GM06990 (cell line): ENCODE measurements around the gene MRPS15.
"Not testable (repeated sequence)": the region's sequence is repeated elsewhere in the genome, so short reads cannot be mapped to it uniquely, and the experiment has no call there.

Experiments
- DNase-seq: peaks from one replicate; pipeline ENCODE4 v3.0.0-alpha.2; 2011; ENCODE audit not compliant: insufficient read length; ENCODE audit errors: extremely low read depth
- H3K27me3 ChIP-seq: replicated peaks from 2 replicates; pipeline ENCODE4 v1.6.0; 2011; ENCODE audit warnings: low read length; ENCODE audit not compliant: control insufficient read depth, insufficient read depth
- H3K36me3 ChIP-seq: 2 replicates; pipeline ENCODE4 v1.5.1; 2011; ENCODE audit warnings: low read length; ENCODE audit not compliant: control insufficient read depth, insufficient read depth
- H3K4me3 ChIP-seq: replicated peaks from 2 replicates; pipeline ENCODE4 v1.5.1; 2011; ENCODE audit warnings: low read depth, mild to moderate bottlenecking, control low read depth, low read length
- TF ChIP-seq, protein P1 (sequence below): IDR thresholded peaks from 2 replicates; pipeline ENCODE4 v1.5.1; 2011; ENCODE audit warnings: low read length, control low read depth, mild to moderate bottlenecking, inconsistent platforms; ENCODE audit not compliant: insufficient read depth, poor library complexity, severe bottlenecking

The MRPS15 gene

DNA sequence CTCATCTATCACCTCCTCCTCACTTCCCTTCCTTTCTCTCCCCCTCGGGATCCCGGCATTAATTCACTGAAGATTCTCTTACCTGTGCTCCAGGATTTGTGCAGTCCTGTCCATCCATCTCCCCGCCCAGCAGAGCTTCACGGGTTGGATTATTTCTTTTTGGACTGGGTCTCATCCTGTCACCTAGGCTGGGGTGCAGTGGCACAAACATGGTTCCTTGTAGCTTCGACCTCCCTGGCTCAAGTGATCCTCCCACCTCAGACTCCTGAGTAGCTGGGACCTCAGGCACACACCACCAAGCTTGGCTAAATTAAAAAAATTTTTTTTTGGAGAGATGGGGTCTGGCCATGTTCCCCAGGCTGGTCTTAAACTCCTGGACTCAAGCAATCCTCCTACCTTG is 30.8 kb upstream of the MRPS15 start:
- no peaks in the 10 kb centered on the region for H3K36me3 ChIP-seq
- no peak for DNase-seq
- H3K4me3 ChIP-seq: no peak overlapping the region
- no peaks in the 10 kb centered on the region for H3K27me3 ChIP-seq
- TF ChIP-seq, protein P1, sequence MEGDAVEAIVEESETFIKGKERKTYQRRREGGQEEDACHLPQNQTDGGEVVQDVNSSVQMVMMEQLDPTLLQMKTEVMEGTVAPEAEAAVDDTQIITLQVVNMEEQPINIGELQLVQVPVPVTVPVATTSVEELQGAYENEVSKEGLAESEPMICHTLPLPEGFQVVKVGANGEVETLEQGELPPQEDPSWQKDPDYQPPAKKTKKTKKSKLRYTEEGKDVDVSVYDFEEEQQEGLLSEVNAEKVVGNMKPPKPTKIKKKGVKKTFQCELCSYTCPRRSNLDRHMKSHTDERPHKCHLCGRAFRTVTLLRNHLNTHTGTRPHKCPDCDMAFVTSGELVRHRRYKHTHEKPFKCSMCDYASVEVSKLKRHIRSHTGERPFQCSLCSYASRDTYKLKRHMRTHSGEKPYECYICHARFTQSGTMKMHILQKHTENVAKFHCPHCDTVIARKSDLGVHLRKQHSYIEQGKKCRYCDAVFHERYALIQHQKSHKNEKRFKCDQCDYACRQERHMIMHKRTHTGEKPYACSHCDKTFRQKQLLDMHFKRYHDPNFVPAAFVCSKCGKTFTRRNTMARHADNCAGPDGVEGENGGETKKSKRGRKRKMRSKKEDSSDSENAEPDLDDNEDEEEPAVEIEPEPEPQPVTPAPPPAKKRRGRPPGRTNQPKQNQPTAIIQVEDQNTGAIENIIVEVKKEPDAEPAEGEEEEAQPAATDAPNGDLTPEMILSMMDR: no peak

DNA sequence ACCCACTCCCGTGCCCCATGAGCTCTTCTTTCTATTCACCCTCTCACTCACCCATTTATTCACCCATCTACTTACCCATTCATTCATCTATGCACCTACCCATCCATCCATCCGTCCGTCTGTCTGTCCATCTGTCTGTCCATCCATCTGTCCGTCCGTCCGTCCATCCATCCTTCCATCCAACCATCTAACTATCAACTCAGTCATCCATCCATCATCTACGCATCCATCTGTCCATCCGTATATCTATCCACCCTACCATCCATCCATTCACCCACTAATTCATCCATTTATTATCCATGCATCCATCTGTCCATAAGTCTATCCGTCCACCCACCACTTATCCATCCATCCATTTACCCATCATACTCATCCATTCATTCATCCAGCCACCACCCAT is 29.3 kb upstream of the MRPS15 start:
- H3K4me3 ChIP-seq: no peak overlapping the region

DNA sequence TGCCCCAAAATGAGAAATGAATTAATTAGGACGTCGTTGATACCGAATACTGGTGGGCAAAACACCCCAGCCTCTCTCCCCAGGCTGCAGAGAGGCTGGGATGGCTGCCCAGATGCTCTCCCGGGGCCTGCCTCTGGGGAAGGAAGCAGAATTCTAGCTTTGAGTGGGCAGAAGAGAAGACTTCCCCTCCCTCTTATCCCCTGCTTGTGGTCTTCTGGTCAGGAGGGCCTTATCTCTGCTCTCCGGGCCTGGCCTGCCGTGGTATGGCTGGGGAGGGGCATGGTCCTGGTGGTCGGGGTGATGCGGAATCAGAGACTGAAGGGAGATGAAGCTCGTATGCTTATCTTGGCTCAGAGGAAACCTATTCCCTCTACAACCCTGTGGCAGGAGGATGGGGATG is 28.3 kb upstream of the MRPS15 start:
- Histone ChIP-seq H3K36me3 (no peaks in the 10 kb centered on the region), H3K27me3 (no peaks in the 10 kb centered on the region), H3K4me3 (no peak overlapping the region)
- TF ChIP-seq, protein P1: no peak
- DNase-seq: no peak

More for the DNA sequence above, 29.3 kb upstream of the MRPS15 start:
- TF ChIP-seq, protein P1: no peak
- no peaks in the 10 kb centered on the region for H3K36me3 ChIP-seq
- H3K27me3 ChIP-seq: no peaks in the 10 kb centered on the region
- DNase-seq: no peak

DNA sequence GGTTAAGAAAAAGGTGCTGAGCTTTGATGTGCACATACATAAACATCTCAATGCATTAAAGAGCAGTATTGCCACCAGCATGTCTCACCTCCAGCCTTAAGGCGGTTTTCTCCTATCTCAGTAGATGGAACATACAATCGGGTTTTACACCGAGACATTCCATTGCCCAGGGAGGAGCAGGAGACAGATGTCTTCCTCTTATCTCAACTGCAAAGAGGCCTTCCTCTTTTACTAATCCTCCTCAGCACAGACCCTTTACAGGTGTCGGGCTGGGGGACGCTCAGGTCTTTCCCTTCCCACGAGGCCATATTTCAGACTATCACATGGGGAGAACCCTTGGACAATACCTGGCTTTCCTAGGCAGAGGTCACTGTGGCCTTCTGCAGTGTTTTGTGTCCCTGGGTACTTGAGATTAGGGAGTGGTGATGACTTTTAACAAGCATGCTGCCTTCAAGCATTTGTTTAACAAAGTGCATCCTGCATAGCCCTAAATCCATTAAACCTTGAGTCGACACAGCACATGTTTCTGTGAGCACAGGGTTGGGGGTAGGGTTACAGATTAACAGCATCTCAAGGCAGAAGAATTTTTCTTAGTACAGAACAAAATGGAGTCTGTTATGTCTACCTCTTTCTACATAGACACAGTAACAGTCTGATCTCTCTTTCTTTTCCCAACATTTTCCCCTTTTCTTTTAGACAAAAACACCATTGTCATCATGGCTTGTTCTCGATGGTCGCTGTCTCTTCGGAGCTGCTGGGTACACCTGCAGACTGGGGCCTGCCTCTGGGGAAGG is 25.3 kb upstream of the MRPS15 start:
- H3K36me3 ChIP-seq, DNase-seq, H3K4me3 ChIP-seq, H3K27me3 ChIP-seq: not testable (repeated sequence)

DNA sequence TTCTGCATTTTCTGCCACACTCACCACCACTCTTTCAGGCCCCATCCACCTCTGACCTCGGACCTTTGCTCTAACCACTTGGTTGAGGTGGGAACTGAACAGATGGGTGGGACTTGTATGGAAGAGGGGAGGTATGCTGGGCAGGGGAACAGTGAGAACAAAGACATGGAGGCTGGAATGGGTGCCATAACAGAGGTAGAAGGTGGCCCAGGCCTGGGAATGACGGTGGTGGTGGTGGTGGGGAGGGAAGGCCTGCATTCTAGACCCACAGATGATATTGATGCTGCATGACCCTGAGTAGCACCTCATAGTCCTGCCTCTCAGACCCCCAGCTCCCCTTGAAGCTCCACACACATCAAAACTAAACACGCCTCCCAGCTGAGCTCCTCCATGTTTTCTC is 23.7 kb upstream of the MRPS15 start:
- TF ChIP-seq, protein P1: no peak
- no peak for DNase-seq
- no peaks in the 10 kb centered on the region for H3K27me3 ChIP-seq
- no peaks in the 10 kb centered on the region for H3K36me3 ChIP-seq
- H3K4me3 ChIP-seq: no peak overlapping the region

DNA sequence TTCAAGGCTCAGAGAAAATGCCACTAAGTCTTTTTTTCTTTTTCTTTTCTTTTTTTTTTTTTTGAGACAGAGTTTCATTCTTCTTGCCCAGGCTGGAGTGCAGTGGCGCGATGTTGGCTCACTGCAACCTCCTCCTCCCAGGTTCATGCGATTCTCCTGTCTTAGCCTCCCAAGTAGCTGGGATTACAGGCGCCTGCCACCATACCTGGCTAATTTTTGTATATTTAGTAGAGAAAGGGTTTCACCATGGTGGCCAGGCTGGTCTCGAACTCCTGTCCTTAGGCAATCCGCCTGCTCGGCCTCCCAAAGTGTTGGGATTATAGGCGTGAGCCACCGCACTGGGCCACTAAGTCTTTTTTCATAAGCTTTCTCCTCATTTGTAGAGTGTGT is 23.1 kb upstream of the MRPS15 start:
- not testable (repeated sequence) for H3K27me3 ChIP-seq, DNase-seq, H3K4me3 ChIP-seq, H3K36me3 ChIP-seq
